ENCODE results near the gene ISYNA1. TPM values are rescaled to one million over a fixed set of nuclear protein-coding genes. Genes with fewer than 3 reads are reported as not detected.
A peak's percentile ranks its signal among the peaks of the same experiment; 100 is the strongest.

The ISYNA1 gene
- total and polyA plus RNA-seq, 2 of the 13 experiments (the other 11 are each of a cell fraction or from before 2014, with no cell fraction given) = 29.6 to 48.5 TPM

GRCh38 chr19:18475762-18476331 lies 37.9 kb upstream of the ISYNA1 start (continued):
- TF ChIP-seq, protein P1, sequence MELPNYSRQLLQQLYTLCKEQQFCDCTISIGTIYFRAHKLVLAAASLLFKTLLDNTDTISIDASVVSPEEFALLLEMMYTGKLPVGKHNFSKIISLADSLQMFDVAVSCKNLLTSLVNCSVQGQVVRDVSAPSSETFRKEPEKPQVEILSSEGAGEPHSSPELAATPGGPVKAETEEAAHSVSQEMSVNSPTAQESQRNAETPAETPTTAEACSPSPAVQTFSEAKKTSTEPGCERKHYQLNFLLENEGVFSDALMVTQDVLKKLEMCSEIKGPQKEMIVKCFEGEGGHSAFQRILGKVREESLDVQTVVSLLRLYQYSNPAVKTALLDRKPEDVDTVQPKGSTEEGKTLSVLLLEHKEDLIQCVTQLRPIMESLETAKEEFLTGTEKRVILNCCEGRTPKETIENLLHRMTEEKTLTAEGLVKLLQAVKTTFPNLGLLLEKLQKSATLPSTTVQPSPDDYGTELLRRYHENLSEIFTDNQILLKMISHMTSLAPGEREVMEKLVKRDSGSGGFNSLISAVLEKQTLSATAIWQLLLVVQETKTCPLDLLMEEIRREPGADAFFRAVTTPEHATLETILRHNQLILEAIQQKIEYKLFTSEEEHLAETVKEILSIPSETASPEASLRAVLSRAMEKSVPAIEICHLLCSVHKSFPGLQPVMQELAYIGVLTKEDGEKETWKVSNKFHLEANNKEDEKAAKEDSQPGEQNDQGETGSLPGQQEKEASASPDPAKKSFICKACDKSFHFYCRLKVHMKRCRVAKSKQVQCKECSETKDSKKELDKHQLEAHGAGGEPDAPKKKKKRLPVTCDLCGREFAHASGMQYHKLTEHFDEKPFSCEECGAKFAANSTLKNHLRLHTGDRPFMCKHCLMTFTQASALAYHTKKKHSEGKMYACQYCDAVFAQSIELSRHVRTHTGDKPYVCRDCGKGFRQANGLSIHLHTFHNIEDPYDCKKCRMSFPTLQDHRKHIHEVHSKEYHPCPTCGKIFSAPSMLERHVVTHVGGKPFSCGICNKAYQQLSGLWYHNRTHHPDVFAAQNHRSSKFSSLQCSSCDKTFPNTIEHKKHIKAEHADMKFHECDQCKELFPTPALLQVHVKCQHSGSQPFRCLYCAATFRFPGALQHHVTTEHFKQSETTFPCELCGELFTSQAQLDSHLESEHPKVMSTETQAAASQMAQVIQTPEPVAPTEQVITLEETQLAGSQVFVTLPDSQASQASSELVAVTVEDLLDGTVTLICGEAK (IDR thresholded peaks at IDR 0.05) = no peak
- TF ChIP-seq, protein P1 (CRISPR knock-in tag; IDR thresholded peaks at IDR 0.05) = peak; percentile 47; the same call in 1 of the 2 replicates
- TF ChIP-seq CEBPG (CRISPR knock-in tag; IDR thresholded peaks at IDR 0.05) (peak; percentile 58; the same call in 1 of the 2 replicates), MTA1 (CRISPR knock-in tag; IDR thresholded peaks at IDR 0.05; ENCODE audit: borderline replicate concordance) (peak; percentile 74; the same call in 1 of the 2 replicates), HDAC1 (CRISPR knock-in tag; IDR thresholded peaks at IDR 0.05) (peak; percentile 68; the same call in 1 of the 2 replicates), ZNF614 (CRISPR knock-in tag; IDR thresholded peaks at IDR 0.05; ENCODE audit: borderline replicate concordance) (peak; percentile 77; the same call in 1 of the 2 replicates), SP4 (CRISPR knock-in tag; IDR thresholded peaks at IDR 0.05) (peak; percentile 27; the same call in 1 of the 2 replicates), ZNF816 (CRISPR knock-in tag; IDR thresholded peaks at IDR 0.05; ENCODE audit: borderline replicate concordance) (no peak), ZNF17 (CRISPR knock-in tag; IDR thresholded peaks at IDR 0.05) (no peak), XRCC5 (optimal IDR thresholded peaks at IDR 0.05; ENCODE audit: low read length) (no peak), ZNF329 (CRISPR knock-in tag; IDR thresholded peaks at IDR 0.05; ENCODE audit: low read depth) (no peak), NFKB2 (CRISPR knock-in tag; IDR thresholded peaks at IDR 0.05; ENCODE audit: borderline replicate concordance) (no peak), ZMYM2 (CRISPR knock-in tag; IDR thresholded peaks at IDR 0.05) (0 out of 2 replicates have a peak, but pooled peaks have one; percentile 15)
- TF ChIP-seq, protein P2, sequence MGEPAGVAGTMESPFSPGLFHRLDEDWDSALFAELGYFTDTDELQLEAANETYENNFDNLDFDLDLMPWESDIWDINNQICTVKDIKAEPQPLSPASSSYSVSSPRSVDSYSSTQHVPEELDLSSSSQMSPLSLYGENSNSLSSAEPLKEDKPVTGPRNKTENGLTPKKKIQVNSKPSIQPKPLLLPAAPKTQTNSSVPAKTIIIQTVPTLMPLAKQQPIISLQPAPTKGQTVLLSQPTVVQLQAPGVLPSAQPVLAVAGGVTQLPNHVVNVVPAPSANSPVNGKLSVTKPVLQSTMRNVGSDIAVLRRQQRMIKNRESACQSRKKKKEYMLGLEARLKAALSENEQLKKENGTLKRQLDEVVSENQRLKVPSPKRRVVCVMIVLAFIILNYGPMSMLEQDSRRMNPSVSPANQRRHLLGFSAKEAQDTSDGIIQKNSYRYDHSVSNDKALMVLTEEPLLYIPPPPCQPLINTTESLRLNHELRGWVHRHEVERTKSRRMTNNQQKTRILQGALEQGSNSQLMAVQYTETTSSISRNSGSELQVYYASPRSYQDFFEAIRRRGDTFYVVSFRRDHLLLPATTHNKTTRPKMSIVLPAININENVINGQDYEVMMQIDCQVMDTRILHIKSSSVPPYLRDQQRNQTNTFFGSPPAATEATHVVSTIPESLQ (CRISPR knock-in tag; conservative IDR thresholded peaks at IDR 0.05) = no peak
- TF ChIP-seq, protein P3, sequence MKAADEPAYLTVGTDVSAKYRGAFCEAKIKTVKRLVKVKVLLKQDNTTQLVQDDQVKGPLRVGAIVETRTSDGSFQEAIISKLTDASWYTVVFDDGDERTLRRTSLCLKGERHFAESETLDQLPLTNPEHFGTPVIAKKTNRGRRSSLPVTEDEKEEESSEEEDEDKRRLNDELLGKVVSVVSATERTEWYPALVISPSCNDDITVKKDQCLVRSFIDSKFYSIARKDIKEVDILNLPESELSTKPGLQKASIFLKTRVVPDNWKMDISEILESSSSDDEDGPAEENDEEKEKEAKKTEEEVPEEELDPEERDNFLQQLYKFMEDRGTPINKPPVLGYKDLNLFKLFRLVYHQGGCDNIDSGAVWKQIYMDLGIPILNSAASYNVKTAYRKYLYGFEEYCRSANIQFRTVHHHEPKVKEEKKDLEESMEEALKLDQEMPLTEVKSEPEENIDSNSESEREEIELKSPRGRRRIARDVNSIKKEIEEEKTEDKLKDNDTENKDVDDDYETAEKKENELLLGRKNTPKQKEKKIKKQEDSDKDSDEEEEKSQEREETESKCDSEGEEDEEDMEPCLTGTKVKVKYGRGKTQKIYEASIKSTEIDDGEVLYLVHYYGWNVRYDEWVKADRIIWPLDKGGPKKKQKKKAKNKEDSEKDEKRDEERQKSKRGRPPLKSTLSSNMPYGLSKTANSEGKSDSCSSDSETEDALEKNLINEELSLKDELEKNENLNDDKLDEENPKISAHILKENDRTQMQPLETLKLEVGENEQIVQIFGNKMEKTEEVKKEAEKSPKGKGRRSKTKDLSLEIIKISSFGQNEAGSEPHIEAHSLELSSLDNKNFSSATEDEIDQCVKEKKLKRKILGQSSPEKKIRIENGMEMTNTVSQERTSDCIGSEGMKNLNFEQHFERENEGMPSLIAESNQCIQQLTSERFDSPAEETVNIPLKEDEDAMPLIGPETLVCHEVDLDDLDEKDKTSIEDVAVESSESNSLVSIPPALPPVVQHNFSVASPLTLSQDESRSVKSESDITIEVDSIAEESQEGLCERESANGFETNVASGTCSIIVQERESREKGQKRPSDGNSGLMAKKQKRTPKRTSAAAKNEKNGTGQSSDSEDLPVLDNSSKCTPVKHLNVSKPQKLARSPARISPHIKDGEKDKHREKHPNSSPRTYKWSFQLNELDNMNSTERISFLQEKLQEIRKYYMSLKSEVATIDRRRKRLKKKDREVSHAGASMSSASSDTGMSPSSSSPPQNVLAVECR (CRISPR knock-in tag; IDR thresholded peaks at IDR 0.05; ENCODE audit: borderline replicate concordance) = peak; percentile 56; the same call in 1 of the 2 replicates
